GM20431 (cell line): ENCODE measurements around the gene DBNDD2.

Source experiments
- in situ Hi-C: fragments of 300-500 bp; cut with MseI, MboI; formaldehyde crosslinking; loops from one replicate; pipeline ENCODE4 v1.15.0; 2020; ENCODE audit warnings: low sequenced_read_pairs; ENCODE audit not compliant: unreplicated experiment

The DBNDD2 gene, protein sequence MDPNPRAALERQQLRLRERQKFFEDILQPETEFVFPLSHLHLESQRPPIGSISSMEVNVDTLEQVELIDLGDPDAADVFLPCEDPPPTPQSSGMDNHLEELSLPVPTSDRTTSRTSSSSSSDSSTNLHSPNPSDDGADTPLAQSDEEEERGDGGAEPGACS

DNA sequence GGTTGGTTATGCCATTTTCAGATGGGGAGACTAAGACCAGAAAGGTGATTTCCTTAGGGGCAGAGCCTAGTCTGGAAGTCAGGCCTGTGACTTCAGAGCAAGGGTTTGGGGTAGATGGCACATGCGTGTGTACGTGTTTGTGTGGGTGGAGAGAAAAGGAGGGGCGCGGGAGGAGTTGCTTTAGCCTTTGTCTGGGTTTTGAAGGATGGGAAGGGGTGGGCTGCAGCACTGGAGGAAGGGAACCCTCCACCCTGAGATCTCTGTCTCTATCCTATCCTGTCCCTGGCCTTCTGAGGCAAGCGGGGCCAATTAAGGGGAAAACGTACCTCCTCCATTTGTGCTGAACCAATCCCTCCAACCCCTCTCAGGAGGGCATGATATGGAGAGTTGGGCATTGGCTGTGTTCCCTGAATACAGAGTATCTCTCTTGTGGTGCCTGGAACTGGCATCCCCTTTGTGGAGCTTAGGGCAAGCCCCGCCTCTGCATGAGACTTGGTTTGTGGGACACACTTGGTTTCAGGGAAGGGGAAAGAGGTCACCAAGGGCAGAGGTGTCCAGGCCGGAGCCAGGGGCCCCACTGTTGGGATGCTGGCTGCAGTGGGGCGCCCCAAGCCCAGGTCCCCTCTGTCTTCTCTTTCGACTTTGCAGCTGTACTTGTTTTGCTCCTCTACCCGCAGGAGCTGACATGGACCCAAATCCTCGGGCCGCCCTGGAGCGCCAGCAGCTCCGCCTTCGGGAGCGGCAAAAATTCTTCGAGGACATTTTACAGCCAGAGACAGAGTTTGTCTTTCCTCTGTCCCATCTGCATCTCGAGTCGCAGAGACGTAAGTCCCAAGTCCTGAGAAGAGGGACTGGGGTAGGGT is at the start of gene DBNDD2:
Gene DBNDD2, plus strand, starts transcription at position 507 of the 863 bp plus-strand sequence. Its CDS starts 179 bp downstream, at position 686.
- in situ Hi-C loops = no loop called here

DNA sequence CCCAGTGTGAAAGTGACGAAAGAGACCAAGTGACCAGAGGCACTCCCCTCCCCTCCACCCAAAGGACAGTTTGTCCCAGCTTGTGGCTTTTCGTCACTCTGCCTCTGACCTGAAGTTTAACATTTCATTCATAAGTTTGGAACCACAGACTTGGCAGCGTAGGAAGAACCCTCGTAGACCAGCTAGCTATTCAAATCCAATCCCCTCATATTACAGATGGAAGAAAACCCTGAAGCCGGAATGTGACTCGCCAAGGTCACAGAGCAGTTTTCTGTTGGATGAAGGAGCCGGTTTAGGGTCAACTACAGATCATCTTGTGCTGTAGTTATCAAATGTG is 49.1 kb upstream of the DBNDD2 start:
- in situ Hi-C loops = no loop called here

DNA sequence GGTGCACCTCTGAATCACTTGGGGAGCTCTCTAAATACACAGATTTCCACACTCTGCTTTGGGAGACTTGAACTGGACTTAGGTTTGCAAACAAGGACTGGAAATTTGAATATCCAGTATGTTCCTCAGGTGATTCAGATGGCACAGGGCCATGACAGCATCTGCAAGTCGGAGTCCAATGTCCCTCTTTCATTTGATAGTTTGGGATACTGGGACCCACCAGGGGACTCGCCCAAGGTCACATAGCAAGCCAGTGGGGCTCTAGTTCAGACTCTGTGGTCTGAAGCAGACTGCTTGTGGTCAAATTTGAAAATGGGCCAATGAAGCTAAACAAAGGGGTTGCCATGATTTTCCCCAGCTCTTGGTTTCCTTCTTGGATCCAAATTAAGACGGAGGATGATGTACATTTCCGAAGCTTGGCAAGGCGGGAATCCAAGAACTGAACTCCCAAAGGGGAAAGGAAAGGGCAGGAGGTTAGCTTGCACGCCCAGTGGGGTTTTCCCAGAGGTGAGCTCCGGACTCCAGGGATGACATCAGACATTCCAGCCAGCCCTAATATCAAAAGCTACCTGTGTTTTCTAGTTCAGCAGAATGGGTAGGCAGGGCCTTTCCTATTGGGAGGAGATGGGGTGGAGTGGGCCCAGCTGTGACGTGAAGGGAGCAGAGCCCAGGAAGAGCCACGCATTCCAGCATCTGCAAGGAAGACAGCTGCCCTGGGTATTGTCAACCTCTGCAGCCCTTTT is 48.5 kb upstream of the DBNDD2 start:
- in situ Hi-C loops = no loop called here

DNA sequence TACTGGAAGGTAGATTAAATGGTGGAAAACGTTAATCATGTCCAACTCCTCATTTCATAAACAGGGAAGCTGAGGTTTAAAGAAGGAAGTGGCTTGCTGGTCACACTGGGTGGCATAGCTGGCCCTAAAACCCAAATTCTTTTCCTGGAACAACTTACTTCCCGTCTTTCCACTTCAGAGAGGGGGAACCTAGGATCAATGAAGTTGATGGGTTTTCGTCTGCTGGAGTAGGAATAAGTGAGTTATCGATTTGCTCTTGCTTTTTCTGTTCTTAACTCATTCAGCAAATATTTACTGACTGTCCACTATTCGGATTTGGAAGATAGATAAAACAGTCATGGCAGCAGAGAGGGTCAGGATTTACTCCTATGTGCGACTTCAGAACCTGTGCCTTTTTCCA is 46.3 kb upstream of the DBNDD2 start:
- in situ Hi-C loops = no loop called here

DNA sequence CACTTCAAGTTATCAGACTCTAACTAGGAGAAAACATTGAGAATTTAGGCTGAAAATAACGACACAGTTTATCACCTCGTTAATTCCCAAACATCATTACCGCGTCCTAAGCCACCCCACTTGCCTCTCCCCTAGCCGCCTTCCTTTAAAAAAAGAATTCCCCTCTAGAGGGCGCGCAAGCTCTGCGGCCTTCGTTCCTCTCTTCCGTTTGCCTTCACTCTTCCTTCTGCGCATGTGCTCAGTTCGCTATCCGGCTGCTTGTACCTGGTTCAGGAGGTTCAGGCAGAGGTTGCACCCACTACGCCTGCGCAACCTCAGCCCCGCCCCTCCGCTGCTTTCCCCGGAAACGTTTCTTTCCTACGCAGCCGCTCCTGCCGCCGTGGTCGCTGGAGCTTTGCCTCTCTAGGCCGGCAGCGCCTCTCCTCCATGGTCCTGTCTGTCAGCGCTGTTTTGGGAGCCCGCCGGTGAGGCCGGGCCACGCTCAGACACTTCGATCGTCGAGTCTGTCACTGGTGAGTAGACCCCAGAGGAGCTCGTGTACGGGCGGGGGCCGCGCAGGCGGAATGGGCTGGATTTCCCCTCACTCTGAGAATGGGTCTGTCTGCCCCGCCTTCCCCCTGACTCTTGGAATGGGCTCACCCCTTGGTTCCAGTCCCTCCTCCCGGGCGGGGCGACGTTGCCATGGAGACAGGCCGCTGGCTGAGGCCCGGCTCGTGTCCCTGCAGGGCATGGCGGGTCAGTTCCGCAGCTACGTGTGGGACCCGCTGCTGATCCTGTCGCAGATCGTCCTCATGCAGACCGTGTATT is 45.1 kb upstream of the DBNDD2 start, which contains the start of gene SYS1:
Gene SYS1, plus strand, starts transcription at position 353 of the 807 bp plus-strand sequence. Its CDS starts 376 bp downstream, at position 729.
- in situ Hi-C loops = no loop called here

DNA sequence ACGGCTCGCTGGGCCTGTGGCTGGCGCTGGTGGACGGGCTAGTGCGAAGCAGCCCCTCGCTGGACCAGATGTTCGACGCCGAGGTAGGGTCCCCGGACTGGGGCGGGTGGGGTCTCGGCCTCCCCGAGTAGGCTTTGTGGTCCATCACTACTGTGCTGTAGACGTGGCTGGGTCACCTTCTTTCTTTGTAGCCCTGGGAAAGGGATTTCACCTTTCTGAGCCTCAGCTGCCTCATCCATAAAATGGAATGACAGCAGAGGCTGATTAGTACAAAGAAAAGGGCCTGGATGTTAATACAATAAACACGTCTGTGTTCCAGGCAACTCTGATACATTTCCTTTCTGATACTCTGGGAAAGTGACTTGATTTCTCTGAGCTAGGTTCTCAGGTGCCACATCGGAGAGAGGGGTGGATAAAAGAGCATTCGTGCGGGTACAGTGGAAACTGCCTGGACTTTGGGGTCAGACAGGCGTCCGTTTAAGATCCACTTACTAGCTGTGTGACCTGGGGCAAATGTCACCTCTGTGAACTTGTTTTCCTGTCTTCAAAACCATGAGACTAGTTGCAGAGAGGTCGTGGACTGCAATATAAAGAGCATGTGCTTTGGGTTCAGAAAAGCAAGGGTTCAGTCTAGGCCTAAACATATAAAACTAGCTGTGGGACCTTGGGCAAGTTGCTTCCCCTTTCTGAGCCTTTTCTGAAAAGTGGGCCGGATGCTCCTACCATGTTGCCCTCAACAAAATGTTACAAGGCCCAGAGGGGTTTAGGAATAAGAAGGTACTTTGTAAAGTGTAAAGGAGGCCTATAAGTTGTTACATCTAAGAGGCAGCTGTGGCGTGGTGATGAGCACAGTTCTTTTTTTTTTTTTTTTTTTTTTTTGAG is 44.2 kb upstream of the DBNDD2 start:
- in situ Hi-C loops = no loop called here

DNA sequence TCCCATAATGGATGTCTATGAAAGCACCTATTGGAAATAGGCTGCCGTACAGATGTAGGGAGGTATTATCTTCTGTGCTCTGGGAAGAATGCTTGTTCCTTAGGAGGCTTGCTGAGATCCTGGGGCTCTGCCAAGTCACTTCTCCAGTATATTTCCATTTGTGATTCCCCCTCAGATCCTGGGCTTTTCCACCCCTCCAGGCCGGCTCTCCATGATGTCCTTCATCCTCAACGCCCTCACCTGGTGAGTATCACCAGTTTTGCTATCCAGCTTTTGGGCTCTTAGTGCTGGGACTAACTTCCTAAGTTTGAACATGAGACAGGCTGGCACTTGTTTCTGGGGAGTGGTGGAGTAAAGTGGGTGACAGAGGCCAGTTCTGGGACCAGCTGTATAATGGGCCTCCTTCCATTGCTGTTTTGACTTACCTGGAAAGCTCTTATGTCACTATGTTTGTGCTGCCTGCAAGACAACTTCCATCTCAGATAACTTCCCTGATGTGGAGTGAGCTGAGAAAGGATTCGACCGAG is 42.6 kb upstream of the DBNDD2 start:
- in situ Hi-C loops = no loop called here

DNA sequence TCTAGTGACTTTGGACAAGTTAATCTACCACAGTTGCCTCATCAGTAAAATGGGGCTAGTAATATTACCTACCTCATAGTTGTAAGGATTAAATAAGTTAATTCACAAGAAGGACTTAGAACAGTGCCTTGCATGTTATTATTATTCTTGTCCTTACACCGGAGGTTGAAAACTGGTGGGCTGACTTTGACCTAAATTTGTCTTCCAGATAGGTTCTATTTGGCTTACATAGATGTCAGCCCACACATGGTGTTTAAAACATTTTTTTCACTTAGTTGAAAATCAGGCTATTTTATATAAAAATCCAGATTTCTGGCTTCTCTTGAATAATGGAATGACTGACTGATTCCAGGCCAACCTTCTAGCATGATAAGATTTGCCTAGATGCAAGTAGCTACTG is 41.9 kb upstream of the DBNDD2 start:
- in situ Hi-C loops = no loop called here

DNA sequence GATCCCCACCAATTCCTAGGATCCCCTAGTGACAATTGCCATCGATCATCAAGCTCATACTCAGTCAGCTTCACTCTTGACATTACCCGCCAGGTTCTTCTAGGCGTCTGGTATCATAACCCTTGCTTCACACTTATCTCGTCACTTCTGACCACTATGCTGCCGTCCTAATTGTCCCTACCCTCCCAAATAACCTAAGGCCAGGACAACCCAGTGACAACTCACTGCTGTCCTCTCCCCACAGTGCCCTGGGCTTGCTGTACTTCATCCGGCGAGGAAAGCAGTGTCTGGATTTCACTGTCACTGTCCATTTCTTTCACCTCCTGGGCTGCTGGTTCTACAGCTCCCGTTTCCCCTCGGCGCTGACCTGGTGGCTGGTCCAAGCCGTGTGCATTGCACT is 41.5 kb upstream of the DBNDD2 start:
- in situ Hi-C loops = no loop called here

DNA sequence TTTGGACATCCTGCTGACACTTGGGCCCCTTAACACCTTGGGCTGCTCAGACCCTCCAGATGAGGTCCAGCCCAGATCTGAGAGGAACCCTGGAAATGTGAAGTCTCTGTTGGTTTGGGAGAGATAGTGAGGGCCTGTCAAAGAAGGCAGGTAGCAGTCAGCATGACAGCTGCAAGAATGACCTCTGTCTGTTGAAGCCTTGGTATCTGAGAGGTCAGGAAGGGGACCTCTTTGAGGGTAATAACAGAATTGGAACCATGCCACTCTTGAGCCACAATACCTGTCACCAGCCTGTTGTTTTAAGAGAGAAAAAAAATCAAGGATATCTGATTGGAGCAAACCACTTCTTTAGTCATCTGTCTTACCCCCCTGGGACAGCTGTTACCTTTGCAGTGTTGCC is 41.0 kb upstream of the DBNDD2 start:
- in situ Hi-C loops = no loop called here

DNA sequence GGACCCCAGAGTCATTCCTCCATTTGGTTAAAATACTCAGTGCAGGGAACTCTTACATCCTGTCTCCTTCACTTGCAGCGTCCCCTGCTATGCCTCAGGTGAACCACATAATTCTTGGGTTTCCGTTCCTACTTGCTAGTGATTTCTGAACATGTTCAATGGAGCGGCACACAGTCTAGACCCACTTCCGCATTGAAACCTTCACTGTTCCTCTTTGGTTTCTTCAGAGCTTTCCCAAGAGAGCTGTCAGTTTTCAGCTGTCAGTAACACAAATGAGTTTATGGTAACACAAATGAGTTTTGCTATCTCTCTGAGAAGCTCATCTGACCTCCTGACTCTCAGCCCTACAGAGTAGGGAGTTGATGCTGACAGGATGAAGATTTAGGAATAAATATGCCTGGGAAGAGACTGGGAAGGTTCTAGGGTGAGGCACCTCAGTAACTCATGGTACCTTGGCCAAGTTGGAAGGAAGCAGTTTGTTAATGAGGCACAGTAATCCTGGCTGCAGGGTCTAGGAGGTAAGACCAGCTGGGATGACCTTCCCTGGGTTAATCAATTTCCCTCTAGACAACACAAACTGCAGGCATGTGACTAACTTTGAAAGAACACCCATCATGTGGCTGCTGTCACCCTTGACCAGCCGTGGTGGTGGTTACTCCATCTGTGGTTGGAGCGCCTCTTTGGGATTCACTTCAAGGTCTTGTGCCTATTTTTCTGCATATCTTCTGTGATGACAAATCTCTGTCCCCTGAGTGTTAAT is 39.7 kb upstream of the DBNDD2 start:
- in situ Hi-C loops = no loop called here

DNA sequence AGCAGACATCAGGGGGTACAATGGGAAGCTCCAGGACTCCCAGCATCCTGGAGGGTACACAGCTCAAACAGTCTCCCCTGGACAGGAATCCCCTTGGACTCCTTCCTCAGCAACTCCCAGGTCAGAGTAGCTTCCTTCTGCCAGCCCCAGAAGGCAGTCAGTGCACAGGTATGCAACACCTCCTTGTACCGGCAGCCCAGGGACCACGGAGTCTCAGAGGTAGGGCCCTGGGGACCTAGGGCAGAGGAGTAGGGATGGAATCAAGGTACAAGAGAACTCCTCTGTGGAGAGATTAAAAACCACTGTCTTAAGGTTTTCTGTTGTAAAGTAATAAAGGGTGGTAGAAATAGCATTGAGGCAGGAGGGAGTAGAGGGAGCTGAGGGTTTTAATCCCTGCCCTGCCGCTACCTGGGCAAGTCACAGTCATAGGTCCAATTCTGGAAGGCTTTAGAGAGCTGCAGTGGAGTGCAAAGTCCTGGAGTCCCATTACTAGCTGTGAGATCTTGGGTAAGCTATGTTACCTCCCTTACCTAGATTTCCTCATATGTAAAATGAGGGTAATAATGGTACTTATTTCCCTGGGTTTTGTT is 37.4 kb upstream of the DBNDD2 start:
- in situ Hi-C loops = loop anchor here (10.0 kb wide), 1 partner anchor 64 kb away; no protein-coding TSS in a partner anchor

DNA sequence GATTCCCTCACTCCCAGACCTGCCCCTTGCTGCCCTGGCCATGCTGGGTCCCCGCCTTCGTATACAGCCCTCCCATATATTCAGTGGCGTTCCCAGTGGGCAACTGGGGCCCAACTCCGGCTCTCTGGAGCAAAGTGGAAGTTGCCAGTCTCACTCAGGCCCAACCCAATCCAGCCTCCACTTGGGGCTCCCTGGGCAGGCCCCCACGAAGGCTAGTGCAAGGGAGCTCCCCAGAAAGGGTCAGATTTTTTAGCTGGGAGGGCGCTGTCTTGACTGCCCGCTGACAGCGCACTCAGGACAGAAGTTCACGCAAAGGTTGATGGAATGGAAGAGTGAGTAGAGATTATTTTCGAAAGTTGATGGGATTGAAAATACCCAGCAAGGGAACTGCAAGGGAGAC is 35.8 kb upstream of the DBNDD2 start:
- in situ Hi-C loops = loop anchor here (10.0 kb wide), 1 partner anchor 63 kb away; no protein-coding TSS in a partner anchor

DNA sequence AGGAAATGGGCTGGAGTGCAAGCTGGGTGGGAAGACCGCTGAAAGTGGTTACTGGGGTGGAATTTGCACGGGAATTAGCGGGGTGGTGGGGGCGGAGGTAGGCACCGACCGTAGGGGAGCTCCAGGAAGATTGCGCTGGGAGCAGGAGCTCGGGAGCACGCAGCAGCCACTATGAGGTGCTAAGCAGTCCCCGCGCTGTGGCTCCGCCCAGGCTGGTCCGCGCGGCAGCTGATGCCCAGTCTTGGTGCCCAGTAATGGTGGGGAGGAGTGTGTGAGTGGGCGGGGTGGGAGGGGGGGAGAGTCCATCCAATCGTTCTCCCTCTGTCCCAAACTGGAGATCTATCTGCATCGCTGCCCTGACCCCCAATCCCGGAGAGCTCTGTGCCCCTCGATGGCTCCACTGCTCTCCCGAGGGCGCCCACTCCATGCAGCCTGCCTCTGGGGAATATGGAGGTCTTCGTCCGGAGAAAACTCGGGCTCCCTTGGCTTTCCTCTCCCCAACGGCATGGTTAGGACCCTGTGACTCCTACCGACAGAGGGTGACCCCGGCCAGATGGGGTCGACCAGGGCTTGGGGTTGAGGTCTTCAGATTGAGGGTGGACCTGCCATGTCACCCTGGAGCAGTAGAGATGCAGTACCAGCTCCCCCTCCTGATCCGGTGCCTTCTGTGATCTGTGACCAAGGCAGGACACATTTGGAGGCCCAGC is 35.3 kb upstream of the DBNDD2 start:
- in situ Hi-C loops = loop anchor here (10.0 kb wide), 1 partner anchor 62 kb away; no protein-coding TSS in a partner anchor

DNA sequence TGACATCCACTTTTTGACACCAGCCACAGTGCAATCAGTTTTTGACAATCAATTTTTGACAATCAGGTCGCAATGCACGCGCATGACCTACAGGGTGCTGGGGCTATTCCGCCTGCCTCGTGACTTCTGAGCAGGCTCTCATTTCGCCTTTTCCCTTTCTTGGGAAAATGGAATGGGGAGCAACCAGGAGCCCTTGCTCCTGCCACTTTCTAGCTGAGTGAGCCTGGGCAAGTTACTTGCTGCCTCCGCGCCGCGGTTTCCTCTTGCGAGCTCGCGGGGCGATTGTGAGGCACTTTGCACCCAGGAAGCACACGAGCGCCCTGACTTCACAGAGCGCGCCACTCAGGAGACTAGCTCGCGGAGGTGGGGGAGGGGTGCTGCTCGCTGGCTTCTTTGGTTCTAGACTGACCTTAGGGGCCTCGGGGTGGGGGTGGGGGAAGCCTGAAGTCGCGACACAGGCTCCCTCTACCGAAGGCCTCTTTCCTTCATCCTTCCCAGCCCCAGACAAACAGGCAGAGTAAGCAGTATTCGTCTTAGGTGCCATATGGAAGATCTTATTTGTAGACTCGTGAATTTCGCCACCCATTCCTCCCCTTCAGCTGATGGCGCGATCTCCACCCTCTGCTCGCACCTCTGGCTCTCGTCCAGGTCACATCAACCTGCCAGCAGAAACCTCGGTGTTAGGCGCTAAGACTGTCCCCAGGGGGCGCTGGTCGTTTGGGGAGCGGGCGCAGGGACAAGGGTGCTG is 34.6 kb upstream of the DBNDD2 start:
- in situ Hi-C loops = loop anchor here (10.0 kb wide), 1 partner anchor 61 kb away; no protein-coding TSS in a partner anchor

DNA sequence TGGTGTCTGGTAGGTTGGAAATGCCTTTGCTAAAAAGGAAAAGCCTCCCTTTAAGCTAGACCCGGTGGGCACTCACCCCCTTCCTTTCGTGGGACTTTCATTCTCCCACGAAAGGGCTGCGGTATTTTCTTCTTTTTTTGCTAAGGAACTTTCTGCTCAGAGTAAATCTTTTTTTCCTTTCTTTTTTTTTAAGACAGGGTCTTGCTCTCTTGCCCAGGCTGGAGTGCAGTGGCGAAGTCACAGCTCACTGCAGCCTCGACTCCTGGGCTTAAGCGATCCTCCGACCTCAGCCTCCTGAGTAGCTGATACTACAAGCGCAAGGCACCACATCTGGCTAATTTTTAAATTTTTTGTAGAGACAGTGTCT is 34.0 kb upstream of the DBNDD2 start:
- in situ Hi-C loops = loop anchor here (10.0 kb wide), 1 partner anchor 61 kb away; no protein-coding TSS in a partner anchor
